Breast epithelium (tissue), 3 donors: Measurements from ENCODE around the gene CUL2.
A peak's percentile ranks its signal among the peaks of the same experiment; 100 is the strongest.
"Not testable (repeated sequence)": the region's sequence is repeated elsewhere in the genome, so short reads cannot be mapped to it uniquely, and the experiment has no call there.

Source experiments
- CTCF ChIP-seq, 3 donors: fragments of 450-650 bp; IDR thresholded peaks; one replicate each; pipeline ENCODE4 v1.5.1; 2016 to 2017; ENCODE audit warnings: antibody characterized with exemption in 3 of 3, mild to moderate bottlenecking in 3 of 3, moderate library complexity in 3 of 3
- POLR2A ChIP-seq: fragments of 450-650 bp; IDR thresholded peaks from one replicate; pipeline ENCODE4 v1.6.1; 2016; ENCODE audit warnings: antibody characterized with exemption, mild to moderate bottlenecking, moderate library complexity
- POLR2AphosphoS5 ChIP-seq, 3 donors: sonication (generic); formaldehyde crosslinking; IDR thresholded peaks; one replicate each; pipeline ENCODE4 v1.6.1; 2017; ENCODE audit warnings: antibody characterized with exemption in 3 of 3

GRCh38 chr10:34974364-34975065, 115.6 kb downstream of the CUL2 start:
- peak in 2 of 3 donors; percentile 27 to 54 for TF ChIP-seq CTCF (IDR thresholded peaks at IDR 0.05)
- TF ChIP-seq POLR2A; POLR2AphosphoS5 (IDR thresholded peaks at IDR 0.05): not testable (repeated sequence)
